GM11168 (cell line): ENCODE measurements around the gene UBTF.

Experiments
- in situ Hi-C: fragments of 300-500 bp; cut with MboI; formaldehyde crosslinking; loops from one replicate; pipeline ENCODE4 v1.12.0; 2022; ENCODE audit warnings: low sequenced_read_pairs; ENCODE audit not compliant: unreplicated experiment

UBTF gene

DNA sequence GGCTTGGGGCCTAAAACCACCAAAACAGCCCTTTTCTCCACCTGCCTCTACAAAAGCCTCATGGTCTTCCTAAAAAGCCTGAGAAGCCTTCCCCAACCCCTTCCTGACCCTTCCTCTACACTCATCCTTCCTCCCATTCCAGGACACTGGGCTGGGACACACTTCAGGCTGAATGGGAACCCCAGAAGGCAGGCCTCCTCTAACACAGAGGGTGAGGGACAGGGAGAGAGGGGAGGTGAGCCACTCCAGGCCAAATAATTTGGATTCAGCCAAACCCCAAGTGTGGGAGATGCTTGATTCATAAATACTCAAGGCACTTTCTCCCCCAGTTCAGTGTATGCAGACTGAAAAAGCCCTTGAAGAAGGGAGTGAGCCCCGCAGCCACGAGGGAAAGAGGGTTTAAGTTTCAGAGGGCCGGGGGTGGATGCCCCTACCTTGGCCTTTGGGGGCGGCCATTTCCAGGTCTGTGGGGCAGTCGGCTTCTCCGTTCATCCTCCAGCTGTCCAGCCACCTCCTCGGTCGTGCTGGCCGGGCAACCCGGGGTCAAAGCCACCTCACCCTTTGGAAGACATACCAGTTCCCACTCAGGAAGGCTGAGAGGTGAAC, 1.6 kb downstream of the UBTF start:
- in situ Hi-C loops, result loop anchor here (25.0 kb wide), 1 partner anchor 294 kb away; the partner anchor contains the start of gene GPATCH8

DNA sequence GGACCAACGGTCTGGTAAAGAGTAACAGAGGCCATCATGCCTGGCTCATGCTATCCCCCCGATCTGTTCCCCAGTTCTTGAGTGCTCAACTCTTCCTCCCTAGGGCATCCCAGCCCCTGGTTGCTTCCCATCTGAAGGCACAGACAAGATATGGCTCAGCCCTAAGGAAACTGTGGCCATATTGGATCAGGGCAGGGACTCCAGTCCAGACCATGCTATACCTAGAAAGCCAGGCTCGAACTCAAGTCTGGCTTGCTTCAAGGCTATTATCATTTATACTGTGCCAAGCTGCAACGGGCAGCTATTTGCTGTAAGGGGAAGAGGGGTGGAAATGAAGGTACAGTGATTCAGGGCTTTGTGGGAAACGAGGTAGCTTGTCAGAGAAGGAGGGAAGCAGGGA, 2.8 kb downstream of the UBTF start:
- in situ Hi-C loops, result loop anchor here (25.0 kb wide), 1 partner anchor 296 kb away; the partner anchor contains the start of gene GPATCH8

DNA sequence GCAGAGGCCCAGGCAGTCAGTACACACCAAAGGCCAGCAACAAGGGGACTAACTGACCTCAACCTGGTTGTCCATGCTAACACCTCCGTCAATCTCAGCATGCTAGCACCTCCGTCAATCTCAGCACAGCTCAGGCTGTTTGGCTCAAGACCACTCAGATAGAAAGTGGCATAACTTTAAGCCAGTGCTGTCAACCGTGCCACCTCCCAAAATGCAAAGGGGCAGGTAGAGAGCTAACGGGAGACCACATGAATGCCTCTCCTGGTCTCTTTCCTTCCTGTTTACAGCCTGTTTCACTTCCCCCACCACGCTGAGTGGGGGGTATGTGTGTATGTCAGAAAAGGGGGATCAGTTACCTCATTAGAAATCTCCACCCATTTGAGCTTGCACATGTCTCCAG, 3.3 kb downstream of the UBTF start:
- in situ Hi-C loops, result loop anchor here (25.0 kb wide), 1 partner anchor 296 kb away; the partner anchor contains the start of gene GPATCH8

DNA sequence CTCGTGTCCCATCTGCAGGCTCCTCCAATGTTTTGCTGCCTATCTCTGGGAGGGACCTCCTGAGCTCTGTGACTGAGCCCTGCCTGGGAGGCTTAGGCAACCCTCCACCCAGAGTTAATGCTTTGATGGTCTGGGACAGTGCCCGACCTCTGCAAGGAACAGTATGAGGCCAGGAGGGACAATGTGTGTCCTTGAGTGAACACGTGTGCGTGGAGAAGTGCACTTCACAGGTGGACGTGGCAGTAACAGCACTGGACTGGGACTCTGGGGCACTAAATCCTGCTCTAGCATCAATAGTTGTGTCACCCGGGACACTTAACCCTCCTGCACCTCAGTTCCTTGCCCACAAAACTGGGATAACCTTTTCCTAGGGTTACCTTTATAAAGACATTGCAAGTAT, 4.6 kb downstream of the UBTF start:
- in situ Hi-C loops, result loop anchor here (5.0 to 25.0 kb wide), 2 partner anchors 117 to 297 kb away; partner anchors contain the start of gene GPATCH8

DNA sequence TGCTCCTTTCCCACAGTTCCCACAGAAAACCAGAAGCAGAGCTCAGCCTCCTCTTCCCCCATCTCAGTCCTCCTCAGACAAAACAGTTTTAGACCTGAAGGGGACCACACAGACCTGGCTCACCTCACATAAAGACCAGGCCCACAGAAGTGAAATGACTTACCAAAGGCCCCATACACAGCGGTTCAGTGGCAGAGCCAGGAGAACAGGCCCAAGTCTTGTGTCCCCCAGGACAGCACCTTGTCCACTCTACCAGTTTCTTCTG, 5.3 kb downstream of the UBTF start:
- in situ Hi-C loops, result loop anchor here (5.0 to 25.0 kb wide), 2 partner anchors 118 to 298 kb away; partner anchors contain the start of gene GPATCH8

DNA sequence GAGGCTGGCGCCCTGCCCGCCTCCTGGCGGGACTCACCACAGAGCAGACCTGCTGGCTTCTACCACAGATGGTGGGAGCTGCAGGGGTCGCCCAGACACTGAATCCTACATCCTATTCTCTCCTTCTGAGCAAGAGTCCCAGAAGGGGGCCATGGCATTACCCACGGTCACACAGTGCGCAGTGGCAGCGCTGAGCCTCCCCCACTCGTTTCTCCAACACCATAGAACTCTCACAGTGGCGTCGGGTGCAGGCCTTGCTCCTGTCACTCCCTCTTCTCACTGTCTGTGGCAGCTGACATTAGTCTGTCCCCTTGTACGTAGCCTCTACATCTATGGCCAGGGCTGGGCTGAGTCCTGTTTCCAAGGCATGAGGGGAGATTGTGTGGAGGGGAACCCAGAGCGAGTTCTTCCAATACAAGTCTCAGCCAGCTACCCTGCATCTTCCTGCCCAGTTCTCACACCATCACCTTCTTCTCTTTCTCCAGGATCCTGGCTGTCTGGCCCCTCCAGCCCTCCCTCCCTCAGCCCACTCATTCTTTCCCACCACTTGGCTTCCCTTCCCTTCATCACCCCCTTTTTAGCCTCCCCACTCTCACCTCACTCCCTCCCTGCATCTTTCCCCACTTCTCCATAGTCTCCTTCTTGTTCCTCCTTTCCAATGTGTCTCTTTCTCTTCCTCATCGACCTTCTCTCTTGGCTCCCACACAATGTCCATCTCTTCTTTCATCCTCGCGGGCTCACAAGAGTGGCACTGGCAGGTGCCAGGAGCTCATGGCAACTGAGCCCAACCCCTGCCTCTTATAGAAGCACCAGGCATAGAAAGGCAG, 5.9 kb downstream of the UBTF start:
- in situ Hi-C loops, result loop anchor here (5.0 to 25.0 kb wide), 2 partner anchors 119 to 299 kb away; partner anchors contain the start of gene GPATCH8

DNA sequence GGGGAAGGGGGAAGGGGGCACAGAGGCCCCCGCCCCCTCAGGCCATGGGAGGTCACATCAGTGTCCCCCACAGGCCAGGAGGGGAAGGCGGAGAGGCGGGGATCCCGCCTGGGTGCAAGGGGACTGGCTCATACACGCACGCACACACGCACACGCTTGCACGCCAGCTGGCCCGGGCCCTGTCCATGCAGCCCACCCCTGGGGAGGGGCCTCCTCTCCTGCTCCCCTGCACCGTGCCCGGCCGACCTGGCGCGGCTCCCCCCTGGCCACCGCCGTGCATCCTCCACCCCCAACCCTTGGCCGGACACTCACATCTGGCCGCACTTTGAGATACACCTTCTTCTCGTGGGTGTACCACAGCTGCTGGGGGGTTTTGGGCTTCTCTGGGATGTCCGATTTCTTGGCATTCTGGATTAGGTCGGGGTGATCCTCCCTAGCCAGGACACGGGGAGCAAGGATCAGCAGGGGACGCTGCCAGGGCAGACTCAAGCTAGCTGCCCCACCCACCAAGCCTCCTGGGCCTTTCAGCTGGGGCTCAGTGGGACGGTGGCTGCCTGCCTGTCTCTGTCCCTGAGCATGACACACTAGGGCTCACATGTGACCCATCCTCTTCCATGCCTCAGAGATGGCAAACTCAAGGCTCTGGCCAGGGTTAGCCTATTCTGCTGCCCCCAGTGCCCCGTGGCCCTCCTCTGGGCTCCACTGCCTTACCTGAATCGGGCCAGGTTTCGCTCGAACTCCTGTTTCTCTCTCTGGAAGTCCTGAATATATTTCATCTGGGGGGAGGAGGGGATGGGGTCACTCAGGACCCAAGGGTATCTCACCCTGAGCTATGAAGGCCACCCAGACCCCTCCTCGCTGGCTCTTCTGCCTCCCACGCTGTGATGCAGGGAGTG, 6.7 kb downstream of the UBTF start:
- in situ Hi-C loops, result loop anchor here (5.0 to 25.0 kb wide), 2 partner anchors 120 to 300 kb away; partner anchors contain the start of gene GPATCH8

DNA sequence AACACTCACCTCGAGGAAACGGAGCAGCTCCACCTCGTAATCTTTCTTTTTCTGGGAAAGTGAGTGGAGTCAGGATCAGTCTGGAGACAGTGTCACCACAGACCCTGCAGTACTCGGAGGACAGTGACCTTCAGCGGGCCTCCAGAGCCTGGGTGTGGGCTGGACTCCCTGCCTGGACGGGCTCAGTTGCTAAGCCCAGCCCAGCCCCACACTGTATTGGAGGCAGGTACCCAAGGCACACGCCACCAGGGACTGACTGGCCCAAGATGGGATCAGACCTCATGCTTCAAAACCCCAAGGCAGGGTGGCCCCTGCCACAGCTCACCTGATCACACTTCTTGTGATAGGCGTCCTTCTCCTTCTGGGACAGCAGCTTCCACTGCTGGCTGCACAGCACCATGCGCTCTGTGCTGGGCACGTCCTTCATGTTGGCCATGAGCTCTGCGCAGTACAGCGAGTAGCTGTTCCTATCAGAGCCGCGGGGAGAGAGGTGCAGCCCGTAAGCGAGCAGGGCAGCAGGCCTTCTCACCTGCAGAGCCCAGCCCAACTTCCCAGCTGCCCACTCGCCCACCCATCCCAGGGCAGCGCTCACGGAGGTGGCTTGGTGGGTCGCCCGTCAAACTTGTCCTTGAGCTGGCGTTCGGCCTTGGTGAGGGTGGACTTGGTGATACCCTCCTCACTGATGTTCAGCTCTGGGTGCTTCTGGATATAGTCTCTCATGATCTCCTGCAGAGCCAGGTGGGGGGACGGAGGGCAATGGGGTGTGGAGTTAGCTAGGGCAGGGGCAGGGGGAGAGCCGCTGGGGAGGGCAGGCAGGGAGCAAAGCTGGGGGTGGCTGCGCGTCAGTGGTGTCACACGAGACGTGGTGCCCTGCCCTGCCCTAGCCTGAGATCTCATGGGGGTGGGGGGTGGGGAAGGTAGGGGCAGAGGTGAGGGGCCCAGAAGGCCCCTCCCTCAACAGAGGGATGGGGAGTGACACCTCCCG, 7.9 kb downstream of the UBTF start:
- in situ Hi-C loops, result loop anchor here (5.0 to 25.0 kb wide), 2 partner anchors 121 to 301 kb away; partner anchors contain the start of gene GPATCH8

DNA sequence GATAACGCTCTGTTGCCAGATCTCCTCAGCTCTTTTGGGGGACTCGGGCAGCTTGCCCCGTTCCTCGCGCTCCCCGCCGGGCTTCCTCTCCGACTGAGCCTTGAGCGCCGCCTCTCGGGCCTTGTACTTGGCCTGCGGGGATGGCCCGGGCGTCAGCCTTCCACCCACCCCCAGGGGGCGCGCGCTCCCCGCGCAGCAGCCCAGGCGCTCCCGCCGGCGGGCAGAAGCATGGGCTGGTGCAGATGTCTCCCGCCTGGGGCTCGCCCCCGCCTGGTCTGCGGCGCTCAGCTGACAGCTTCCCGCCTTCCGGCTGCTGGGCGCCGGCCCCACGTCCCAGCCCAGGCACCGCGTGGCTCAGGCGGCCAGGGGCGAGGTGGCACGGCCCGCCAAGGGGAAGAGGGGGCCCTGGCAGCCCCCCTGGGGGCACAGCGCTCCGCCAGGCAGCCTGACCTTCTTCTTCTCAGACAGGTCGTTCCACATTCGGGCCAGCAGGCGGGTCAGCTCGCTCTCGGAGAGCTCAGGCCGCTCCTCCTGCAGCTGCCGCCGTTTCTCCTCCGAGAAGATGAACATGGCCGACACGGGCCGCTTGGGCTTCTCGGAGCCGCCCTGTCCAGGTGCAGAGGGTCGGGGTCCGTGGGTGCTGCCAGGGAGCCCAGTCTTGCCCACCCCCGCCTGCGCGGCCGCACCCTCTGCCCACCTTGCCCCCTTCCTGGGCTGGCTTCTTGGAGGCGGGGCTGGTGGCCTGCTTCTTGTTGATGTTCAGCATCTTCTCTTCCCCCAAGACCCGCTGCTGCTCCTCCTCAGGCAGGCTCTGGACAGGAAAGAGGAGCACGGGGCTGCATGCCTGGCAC, 8.9 kb downstream of the UBTF start:
- in situ Hi-C loops, result loop anchor here (5.0 to 25.0 kb wide), 2 partner anchors 122 to 302 kb away; partner anchors contain the start of gene GPATCH8

DNA sequence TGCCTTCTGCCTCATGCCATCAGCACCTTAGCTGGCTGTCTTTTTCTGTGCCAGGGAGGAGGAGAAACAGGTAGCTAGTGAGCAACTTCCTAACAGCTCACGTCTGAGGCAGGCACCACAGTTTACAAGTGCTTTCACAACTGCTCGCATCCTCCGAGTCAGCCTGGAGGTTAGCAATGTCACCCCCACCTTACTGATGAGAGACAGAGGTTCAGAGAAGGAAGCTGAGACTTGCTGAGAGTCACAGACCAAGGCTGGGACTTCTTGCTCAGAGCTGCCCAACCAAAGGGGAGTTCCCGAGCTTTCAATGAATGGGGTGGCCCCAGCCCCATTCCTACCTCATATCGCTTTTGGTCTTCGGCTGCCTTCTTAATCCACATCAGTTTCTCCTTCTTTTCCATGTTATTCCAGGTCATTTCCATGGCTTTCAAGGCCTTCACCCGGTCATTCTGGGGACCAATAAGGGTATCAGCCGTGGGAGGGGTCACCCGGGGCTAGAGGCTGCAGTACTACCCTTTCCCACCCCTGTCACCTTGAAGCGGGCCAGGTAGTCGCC, 9.6 kb downstream of the UBTF start:
- in situ Hi-C loops, result loop anchor here (5.0 to 25.0 kb wide), 2 partner anchors 122 to 302 kb away; partner anchors contain the start of gene GPATCH8

DNA sequence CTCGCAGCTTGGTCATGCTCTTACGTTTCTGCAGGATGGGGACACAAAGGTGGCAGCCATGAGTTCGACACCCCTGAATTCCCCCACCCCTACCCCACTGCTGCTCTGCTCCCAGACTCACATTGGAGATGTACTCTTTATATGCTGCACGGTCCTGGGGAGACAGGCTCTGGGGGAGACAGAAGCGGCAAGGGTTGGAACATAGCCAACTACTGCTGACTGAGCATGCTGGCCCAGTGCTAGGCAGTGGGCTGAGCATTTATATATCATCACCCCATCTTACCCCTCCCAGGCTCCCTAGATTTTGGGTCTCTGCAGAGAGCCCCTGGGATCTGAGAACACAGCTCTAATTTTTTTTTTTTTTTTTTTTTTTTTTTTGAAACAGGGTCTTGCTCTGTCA, 11.7 kb downstream of the UBTF start:
- in situ Hi-C loops, result loop anchor here (25.0 kb wide), 1 partner anchor 305 kb away; the partner anchor contains the start of gene GPATCH8

DNA sequence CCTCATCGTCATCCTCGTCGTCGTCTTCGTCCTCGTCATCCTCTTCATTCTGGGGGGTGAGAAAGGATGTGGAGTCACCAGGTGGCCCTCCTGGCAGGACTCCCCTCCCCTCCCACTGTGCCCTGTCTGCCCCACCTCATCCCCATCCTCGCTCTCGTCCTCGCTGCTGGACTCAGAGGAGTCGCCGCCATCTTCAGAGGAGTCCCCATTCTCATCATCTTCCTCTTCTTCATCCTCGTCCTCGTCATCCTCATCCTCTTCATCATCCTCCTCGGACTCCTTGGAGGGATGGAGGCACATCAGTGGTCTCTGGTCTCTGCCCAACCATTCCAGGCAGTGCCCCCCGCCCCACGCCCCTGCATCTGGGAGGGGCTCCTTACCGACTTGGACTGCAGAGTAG, 12.2 kb downstream of the UBTF start:
- in situ Hi-C loops, result loop anchor here (25.0 kb wide), 1 partner anchor 305 kb away; the partner anchor contains the start of gene GPATCH8

DNA sequence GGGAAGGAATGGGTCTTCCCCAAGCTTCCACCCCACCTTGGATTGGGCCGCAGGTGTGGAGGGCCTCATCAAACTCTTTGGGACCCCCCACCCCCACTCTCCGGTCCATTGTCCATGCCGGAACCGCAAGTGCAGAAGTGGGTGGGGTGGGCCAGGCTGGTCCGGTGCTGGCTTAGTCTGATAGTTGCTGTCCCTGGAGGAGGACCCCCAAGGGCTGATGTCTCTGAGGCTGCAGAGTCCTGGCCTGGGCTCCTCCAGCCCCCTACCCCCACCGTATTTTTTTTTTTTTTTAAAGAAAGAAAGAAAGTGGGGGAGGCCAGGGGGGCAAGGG, 12.7 kb downstream of the UBTF start:
- in situ Hi-C loops, result loop anchor here (25.0 kb wide), 1 partner anchor 306 kb away; the partner anchor contains the start of gene GPATCH8

DNA sequence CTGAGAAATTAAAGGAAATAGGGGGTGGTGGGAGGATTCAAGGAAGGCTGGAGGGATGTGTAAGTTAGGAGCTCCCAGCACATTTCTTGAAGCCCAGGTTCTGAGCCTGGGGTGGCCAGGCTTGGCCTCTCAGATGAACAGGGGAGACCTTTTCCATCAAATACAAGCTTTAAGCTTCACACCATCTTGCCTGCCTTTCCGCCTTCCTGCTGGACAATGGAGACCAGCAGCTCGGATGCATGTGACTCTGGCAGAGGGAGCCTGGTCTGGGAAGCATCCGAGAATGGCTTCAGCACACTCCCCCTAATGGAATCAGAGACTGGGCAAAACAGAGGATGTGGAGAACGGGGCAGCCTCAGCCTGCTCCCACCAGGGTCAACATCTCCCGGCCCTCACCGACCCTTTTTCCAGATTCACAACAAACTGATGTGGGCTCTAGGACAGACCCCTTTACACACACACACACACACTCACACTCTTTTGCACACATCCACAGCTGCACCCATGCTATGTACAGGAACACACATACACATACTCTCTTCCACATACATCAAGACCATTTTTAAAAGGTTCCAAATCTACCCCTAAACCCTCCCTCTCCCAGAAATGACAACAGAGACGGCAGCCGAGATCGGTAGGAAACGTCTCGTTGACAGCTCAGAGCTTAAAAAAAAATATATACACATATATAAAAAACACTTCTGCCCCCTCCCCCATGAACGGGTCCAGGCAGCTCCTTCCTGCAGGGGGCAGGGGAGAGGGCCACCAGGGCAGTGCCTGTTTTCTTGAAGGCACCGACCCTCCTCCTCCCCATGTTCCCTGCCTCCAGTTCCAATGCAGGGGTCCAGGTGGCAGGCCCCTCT, 13.3 kb downstream of the UBTF start:
- in situ Hi-C loops, result loop anchor here (25.0 kb wide), 1 partner anchor 306 kb away; the partner anchor contains the start of gene GPATCH8

DNA sequence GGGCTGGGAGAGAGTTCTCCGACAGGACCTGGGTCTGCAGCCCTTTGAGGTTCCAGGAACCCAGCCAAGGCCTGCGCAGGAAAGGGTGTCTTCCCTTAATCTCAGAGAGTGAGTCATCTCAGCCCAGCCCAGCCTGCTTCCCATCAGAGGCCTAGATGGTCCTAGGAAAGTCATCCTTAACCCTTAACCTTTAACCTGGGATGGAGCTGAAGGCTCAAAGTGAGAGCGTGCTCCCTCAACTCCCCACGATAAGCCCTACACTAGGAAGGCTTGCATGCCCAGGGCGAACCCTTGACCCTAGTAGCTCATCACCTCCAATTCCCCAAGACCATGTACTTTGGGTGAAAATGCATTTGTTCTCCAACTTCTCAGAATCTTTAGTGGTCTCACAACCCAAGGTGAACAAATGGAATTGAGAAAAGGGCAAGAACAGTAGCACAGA, 15.0 kb downstream of the UBTF start:
- in situ Hi-C loops, result loop anchor here (25.0 kb wide), 1 partner anchor 308 kb away; the partner anchor contains the start of gene GPATCH8

DNA sequence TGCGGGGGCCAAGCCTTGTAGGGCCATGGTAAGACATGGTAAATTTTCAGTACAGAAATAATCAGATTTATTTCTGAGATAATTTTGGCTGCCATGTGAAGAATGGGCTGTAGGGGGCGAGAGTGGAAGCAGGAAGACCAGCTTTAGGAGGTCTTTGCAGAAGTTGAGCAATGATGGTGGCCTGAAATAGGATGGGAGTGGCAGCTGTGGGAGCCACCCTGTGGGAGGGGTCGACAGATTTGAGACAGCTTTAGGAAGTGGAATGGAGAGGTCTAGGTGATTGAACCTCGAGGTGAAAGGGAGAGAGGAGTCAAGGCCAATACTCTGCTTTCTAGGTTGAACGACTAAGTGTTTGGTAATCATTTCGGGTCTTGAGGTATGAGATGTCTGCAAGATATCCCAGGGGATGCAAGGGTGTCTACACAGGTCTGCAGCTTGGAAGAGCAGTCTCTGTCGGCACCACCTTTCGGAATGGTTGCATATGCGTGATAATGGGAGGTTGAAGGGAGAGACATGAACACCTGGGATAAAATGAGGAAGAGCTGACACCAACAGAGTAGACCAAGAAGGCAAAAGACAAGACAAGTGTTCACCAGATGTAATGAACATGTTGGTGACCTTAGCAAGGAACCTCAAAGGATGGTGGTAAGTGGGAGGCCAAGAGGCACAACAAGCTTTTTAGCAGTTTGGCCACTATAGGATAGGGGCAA, 15.6 kb downstream of the UBTF start:
- in situ Hi-C loops, result loop anchor here (25.0 kb wide), 1 partner anchor 308 kb away; the partner anchor contains the start of gene GPATCH8
